H1 (cell line): ENCODE data around the gene HOXB6. TPM values are rescaled to one million over a fixed set of nuclear protein-coding genes. Genes with fewer than 3 reads are reported as not detected.

ENCODE experiments used
- CTCF ChIP-seq, 3 experiments: IDR thresholded peaks; 1 replicate in 2 of 3; 2 replicates in 1 of 3; pipeline versions ENCODE4 v1.5.1 to v1.6.1; 2011; ENCODE audit warnings: low read length in 3 of 3, mild to moderate bottlenecking in 3 of 3, inconsistent platforms in 2 of 3, low read depth in 1 of 3, moderate library complexity in 1 of 3; ENCODE audit not compliant: insufficient read depth in 1 of 3; ENCODE audit errors: control extremely low read depth in 1 of 3
- polyA plus RNA-seq, 7 experiments: library from polyadenylated mRNA; depleted of rRNA in 3 of 7; stranded (reverse) in 5 of 7; unstranded in 2 of 7; fragments of >200 nt in 5 of 7; fragments of 200-250 nt in 2 of 7; gene quantifications; 1 replicate in 5 of 7; 2 replicates in 1 of 7; 4 replicates in 1 of 7; pipeline versions ENCODE4 v1.2.1 to v1.2.3, GENCODE V29; 2011 to 2013; ENCODE audit warnings: missing spikeins in 2 of 7, mixed read lengths in 2 of 7
- total RNA-seq: library from RNA; stranded (reverse); fragmentation: NEBNext Ultra II Directional; extraction: Animal tissue kit (Norgen Biotek cat#: 25700); gene quantifications from 2 replicates; pipeline ENCODE4 v1.2.1, GENCODE V29; 2021

HOXB6 gene
- total and polyA plus RNA-seq, 2 of the 8 experiments (the other 6 are each of a cell fraction or from before 2014, with no cell fraction given), result not detected

DNA sequence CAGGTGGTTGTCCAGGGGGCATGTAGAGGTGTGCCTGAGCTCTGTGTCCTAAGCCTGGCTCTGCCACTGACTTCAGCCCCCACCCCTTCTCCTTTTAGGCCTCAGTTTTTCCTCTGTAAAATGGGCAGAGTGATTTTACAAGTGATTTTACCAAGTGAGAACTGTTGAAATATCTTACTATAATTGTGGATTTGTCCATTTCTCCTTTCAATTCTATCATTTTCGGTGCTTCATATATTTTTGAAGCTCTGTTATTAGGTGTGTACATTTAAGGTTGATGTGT is 43.1 kb upstream of the HOXB6 start (continued):
- no peak for TF ChIP-seq CTCF (IDR thresholded peaks at IDR 0.05; ENCODE audit: control extremely low read depth in 1 of 3, insufficient read depth in 1 of 3, low read depth in 1 of 3, low read length in 3 of 3)
- TF ChIP-seq, all 59 proteins: peak for 2
